Activated CD4-positive, alpha-beta T cell treated with anti-CD3 and anti-CD28 coated beads, Interleukin-2, amount 50 U/mL, for 16 hours (primary cell): ENCODE measurements around the gene KLF13.

Experiments
- DNase-seq: peaks from one replicate; pipeline ENCODE4 v3.0.0-alpha.2; 2020

The KLF13 gene

DNA sequence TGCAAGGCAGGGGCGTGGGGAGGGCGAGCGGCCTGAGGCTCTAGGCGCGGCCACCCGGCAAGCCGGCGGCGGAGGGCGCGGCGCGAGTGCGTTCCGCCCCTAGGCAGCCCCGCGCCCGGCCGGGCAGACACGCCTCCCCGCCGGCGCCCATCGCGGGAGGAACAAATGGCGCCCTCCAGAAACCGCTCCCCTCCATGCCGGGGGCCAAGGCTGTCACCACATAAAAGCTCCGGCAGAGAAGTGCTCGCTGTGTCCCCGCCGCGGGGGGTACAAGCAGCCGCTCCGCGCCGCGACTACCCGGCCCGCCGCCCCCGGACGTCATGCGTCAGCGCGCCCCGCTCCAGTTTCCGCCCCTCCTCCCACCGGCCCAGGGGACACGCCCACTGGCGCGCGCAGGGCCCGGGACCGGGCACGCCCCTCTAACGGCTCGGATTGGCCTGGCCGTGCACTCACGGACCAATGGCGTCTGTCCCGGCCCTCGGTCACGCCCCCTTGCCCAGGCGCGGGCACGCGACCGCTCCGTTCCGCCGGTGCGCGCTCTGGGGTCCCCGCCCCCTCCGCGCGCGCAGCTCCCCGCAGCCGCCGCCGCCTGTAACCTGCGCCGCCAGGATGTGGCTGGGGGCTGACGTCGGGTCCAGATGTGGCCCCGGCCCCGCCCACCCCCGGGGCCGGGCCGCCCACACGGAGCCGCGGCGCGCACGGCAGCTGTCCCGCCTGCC, at the start of gene KLF13:
KLF13 (plus strand) TSS at position 680 of the 719 bp plus-strand sequence. CDS start 378 bp downstream, outside the sequence.
- DNase-seq: peak; percentile 99

DNA sequence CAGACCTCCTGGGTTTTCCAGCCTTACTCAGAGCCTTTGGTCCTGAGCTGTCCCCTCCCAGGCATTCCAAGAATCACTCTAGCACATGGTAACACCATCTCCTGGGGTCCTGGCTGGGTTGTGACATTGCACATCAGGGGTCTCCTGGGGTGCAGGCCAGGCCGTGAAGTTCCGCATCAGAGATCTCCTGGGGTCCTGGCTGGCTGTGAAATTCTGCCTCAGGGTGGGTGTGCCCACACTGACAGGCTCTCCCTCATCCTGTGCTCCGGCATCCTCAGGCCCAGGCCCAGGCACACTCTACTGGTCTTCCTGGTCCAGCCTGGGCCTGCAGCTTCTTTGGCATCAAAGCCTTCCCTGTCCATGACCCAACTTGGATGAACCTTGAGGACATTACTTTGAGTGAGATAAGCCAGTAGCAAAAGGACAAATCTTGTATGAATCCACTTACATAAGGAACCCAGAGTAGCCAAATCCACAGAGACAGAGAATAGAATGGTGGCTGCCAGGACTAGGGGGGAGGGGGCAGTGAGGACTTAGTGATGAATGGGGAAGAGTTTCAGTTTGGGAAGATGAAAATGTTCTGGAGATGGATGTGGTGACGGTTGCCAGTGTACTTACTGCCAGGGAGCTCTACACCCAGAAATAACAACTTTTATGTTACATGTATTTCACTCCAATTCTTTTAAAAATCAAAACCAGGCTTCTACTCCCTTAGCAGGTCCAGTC, 49.1 kb upstream of the KLF13 start:
- DNase-seq: no peak

DNA sequence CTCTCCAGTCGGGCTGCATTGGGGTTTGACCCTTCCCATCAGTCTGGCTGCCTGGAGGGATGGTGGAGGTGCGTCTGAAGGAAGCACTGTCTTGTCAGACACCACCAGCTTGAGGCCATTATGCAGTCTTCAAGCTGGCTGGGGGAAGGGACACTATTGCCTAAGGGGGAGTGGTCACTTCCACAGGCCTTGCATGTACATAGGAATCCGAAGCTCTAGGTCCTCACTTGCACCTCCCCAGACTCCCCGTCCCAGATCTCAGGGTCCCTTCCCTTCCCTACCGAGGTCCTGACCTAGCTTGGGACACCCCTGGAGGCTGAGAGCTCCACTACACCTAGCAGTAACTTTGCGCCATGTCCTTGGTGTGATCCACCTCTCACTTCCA, 48.6 kb upstream of the KLF13 start:
- no peak for DNase-seq

DNA sequence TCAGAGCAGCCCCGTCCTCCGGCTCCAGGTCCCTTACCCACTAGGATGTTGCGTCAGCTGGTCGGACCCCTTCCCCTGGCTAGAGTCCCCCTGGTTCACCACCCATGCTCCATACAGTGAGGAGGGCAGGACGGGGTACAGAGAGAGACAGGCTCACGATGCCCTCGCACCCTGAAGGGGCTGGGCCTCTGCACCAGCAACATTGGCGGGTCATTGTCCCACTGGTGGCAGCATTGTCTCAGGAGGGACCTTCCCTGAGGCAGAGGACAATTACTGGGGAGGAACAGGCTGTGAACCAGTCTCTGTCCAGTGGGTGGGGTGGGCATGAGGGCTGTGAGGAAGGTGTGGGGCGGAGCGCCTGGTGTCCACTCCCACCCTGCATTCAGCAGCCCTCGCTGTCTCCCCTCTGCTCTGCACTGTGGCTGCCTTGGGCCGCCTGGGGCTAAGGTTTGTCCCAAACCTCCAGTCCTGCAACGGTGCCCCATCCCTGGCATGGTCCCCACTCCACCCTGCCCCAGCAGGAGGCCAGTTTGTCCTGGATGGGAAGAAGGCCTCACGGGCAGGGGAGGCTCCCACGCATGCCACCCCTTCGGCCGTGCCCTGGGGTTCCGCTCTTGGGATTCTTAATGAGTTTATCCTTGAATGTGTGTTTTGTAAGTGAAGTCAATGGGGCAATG, 48.0 kb upstream of the KLF13 start:
- DNase-seq: no peak

DNA sequence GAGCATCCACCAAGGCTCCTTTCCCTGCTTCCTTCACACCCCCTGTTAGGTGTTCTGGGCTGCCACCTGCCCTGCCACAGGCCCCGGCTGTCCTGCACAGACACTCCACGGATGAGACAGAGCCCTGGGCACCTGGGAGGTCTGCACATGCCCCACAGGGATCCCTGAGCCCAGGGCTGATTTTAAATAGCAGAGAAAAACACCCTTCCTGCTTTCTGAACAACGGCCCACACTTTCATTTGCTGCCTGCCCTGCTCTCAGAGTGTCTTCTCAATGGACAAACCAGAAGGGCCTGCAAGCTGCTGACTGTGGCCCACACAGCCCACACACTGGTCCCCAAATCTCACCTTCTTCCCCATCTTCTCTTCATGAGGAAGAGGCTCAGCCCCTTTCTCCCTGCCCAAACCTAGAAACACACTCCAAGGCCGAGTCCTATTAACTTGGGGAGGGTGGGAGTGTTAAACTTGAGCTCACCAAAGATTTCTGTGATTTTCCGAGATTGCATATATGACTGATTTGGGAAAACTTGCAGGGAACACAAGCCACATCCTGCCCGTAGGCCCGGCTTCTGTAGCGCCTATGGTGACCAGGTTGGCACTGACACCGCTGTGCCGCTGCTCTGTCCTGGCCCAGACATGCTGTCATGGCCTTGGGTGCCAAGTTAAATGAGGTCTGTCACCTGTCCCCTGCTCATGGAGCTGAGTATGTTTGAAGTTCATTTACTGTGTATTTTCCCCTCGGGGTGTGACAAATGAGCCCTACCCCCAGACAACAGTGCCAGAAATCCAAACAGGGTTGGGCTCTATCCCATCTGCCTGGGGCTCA, 47.2 kb upstream of the KLF13 start:
- no peak for DNase-seq

DNA sequence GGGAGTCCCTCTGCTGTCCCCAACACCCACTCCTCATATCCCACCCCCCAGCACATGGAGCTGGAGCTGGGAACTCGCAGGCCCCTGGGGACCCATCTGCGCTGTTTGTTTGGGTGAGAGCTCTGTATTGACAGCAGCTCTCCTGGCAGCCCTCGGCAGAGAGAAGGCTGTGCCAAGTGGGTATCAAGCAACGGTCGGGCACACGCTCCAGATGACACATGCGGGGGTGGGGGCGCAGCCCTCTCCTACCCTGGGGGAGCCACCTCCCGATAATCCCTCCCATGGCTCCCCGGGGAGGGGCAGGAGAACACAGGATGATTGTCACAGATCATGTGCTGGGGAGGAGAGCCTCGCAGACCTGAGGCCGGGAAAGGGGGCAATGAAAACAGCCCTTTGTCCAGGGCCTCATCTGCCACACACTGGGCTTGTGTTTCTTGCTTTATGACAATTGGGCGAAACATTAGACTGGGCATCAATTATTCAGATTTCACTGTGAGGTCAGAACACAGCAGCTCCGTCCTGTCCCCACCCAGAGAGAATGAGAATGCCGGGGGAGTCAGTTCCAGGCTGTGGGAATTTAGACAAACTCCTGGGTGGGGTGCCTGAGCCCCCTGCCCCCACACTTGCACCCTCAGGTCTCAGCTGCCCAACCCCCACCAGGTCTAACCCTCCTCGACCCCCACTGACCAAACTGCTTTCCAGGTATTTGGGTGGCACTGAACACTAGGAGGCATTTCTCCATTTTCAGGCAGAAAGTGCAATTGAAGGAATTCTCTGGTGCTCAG, 46.4 kb upstream of the KLF13 start:
- no peak for DNase-seq

DNA sequence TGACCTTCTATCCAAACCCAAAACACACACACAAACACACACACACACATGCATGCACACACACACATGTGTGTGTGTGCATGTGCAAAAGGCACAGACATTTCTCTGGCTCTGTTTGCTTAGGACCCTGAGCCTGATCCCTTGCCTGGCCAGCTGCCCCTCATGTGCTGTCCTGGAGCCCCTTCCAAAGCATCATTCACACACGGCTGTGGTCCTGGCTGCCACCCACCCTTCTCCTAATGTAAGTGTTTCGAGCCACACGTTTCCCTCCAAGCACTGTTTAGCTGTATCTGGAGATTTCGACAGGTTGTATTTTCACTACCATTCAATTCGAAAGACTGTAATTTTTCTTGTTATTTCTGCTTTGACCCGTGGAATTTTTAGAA, 45.8 kb upstream of the KLF13 start:
- DNase-seq: no peak

DNA sequence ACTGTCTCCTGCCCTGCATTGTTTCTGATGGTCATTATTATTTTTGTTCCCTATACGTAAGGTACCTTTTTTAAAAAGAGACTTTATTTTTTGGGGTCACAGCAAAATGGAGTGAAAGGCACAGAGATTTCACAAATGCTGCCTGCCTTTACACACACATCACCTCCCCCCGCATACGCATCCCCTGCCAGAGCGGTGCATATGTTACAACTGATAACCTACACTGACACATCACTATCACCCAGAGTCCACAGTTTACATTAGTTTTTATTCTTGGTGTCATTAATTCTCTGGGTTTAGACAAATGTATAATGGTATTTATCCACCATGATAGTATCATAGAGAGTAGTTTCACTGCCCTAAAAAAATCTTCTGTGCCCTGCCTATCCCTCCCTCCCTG, 43.6 kb upstream of the KLF13 start:
- DNase-seq: no peak

DNA sequence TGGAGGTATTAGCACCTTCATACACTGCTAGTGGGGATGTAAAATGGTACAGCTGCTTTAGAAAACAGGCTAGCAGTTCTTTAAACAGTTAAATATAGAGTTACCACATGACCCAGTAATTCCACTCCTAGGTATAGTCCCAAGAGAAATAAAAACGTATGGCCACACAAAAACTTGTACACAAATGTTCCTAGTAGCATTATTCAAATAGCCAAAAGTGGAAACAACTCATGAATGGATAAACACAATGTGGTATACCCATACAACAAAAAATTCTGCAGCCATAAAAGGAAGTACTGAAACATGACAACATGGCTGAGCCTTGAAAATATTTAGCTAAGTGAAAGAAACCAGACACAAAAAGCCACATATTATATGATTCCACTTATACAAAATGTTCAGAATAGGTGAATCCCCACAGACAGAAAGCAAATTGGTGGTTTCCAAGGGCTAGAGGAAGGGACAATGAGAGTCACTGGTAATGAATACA, 40.8 kb upstream of the KLF13 start:
- DNase-seq: no peak

DNA sequence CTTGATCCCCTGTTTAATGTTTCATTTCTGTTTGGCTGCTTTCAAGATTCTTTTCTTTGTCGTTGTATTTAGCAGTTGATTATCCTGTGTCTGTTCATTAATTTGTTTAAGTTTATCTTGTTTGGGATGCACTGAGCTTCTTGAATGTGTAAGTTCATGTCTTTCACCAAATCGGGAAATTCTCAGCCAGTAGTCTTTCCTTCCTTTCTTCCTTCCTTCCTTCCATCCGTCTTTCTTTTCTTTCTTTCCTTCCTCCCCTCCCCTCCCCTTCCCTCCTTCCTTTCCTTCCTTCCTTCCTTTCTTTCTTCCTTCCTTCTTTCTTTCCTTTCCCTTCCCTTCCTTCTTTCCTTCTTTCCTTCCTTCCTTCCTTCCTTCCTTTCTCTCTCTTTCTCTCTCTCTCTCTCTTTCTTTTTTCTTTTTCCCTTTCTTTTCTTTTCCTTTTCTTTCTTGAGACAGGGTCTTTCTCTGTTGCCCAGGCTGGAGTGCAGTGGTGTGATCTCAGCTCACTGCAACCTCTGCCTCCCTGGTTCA, 35.5 kb upstream of the KLF13 start:
- no peak for DNase-seq

DNA sequence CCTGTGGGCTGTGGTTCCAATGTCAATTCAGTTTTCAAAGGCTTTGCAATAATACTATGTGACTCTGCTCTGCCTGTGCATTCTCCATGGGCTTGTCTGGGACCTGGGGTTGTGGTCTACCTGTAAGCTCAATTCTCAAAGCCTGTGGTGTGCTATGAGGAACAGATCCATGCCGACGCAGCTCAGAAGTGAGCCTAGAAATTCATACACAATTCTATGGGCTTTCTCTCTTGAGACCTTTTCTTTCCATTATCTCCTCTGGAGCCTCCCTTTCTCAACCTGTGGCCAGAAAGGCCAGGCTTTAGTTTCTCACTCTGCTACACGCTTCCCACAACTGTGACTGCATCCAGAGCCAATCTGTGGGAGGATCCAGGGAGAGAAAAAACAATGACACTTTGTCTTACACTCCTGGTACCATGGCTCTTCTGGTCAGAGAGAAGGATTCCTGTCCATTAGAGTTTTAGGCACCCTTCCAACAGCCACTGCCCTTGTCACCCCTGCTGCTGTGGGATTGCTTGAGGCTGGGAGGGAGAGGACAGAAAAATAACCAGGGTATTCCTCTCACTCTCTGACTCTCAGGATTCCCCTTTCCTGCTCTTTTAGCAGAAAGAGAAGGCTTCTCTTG, 34.1 kb upstream of the KLF13 start:
- DNase-seq: no peak

DNA sequence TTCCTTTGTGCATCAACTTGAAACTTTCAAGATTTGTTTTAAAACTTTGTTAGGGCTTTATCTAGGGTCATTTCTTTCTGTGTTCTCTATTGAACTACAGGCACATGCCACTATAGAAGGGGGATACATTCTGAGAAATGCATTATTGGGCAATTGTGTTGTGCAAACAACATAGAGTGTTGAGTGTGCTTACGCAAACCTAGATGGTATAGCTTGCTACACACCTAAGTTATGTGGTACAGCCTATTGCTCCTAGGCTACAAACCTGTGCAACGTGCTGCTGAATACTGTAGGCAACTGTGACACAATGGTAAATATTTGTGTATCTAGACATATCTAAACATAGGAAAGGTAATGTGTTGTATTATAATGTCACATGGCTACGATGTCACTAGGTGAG, 33.0 kb upstream of the KLF13 start:
- DNase-seq: no peak

DNA sequence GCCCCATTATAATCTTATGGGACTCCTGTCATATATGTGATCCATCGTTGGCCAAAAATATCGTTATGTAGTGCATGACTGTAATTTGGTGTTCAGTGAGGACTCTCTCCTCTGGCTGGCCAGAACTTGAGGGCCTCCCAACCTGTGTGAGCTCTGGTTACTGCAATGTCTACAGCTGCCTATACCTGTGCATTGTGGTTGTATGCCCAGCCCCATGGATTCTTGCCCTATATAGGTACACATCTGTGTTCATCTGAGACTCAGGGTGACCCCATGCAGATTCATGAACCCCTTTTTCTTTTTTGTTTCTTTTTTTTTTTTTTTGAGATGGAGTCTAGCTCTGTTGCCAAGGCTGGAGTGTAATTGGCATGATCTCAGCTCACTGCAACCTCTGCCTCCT, 32.6 kb upstream of the KLF13 start:
- DNase-seq: no peak

DNA sequence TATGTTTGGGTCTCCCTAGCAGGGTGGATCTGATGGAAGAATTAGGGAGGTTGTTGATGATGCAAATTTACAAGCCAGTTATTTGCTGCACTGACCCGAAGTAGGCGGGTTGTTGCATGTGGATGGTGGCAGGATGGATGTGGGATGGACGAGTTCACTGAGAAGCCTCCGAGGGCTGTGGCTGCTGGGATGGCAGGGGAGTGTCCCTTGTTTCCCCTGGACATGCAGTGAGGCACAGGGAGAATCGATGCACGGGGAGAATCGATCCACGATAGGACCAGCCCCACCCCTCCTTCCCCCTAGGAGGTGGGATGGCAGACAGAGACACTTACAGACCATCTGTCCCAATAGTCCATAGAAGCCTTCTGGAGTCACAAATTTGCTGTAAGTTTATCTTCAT, 31.0 kb upstream of the KLF13 start:
- no peak for DNase-seq

DNA sequence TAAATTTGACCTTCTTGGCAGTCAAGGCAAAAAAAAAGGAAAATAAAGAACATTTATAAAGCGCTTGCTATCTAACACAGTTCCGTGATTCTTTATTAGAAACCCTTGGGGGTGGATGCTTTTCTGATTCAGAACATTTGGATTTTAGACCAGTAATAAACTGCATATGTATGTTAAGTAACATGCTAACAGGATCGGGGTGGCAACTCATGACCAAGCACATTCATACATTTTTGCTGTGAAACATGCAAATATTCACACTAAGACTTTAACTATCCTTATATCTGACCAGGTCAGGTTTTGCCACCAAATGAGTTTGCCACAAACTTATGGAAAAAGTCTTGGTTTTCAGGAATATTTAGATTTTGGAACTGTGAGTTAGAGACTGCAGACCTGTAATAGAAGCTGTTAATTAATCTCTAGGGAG, 30.4 kb upstream of the KLF13 start:
- DNase-seq: no peak

DNA sequence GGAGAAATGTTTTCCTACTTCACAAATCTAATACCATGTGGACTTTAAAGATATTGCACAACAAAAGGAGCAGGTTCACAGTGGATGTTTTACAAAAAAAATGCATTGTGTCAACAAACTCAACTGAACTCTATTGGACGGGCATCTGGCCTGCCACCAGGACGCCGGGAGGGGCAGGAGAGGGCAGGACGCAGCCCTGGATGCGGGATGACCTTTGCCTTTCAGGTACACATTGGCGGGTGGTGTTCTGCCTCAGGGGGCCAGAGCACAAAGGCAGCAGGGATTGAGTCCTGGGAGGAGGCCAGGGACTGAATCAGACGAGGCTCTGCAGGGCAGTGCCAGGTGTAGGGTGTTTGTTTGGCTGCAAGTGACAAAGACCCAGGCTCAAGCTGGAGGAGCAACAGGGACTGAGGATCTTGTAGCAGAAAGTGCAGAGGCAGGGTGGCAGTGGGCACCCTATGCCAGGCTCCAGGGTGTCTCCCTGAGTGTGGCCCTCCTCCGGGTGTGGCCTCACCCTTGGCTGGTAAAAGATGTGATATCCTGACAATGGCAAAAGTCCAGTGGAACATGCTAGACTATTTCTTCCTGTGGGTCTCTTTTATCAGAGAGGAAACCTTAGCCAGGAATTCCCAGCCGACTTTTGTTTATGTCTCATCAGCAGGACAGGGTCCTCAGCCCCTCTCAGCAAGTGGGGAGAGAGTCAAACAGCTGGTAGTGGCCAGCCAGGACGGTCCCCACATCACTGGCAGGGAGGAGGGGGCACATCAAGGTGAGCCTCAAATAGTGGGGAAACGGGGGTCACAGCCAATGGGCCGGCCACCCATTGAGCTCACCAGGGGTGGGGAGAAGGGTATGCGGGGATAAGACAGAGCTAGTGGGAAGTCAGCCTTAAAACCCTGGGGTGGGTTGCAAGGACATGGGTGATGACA, 29.7 kb upstream of the KLF13 start:
- DNase-seq: no peak

DNA sequence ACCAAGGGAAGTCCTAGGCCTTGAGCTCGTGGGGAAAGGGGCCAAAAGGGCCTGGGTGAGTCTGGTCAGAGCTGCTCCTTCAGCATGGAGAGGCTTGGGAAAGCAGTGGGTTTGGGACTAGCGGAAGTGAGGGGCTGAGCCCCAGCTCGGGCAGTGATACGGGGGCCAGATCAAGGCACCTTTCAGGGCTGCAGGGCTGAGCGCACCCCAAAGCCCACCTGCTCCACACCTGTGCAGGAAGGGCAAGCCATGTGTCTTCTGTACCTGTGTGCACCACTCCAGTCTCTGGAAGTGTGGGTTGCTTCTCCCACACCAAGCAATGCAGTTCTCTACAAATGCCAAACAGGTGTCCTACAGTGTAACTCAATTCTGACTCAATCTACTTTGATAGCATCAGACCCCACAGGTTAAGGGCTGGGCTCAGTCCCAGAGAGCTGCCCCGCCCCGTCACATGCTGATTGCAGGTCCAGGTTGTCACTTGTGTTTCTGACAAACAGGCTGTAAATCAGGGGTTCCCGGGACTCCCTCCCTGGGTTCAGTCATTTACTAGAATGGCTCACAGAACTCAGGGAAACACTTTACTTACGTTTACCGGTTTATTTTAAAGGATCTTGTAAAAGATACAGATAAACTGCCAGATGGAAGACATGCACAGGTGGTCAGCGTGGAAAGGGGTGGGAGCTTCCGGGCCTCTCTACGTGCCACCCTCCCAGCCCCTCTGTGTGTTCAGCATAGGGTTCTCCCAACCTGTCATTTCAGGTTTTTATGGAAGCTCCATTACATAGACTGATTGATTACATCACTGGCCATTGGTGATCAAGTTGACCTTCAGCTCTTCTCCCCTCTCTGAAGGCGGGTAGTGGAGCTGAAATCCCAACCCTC, 28.8 kb upstream of the KLF13 start:
- DNase-seq: no peak

DNA sequence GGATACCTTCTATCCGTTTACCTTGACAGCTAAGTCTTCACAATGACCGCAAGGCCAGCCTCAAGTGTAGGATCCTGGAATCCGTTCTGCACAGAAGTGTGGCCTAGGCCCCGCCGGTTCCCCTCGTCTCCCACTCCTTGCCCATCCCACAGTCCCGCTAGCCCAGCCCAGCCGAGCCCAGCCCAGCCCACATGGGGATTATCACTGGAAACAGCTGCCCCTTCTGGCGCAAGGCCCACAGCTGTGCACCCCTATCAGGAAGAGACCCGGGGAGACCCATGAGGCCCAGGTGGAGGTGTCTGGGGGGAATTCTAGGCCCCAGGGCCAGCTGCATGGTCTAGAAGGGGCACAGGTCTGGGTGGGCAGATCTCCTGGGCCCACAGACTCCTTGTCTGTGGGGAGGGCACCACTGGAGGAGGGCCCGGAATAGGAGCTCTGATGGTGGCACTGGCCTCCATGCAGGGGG, 27.9 kb upstream of the KLF13 start:
- no peak for DNase-seq

DNA sequence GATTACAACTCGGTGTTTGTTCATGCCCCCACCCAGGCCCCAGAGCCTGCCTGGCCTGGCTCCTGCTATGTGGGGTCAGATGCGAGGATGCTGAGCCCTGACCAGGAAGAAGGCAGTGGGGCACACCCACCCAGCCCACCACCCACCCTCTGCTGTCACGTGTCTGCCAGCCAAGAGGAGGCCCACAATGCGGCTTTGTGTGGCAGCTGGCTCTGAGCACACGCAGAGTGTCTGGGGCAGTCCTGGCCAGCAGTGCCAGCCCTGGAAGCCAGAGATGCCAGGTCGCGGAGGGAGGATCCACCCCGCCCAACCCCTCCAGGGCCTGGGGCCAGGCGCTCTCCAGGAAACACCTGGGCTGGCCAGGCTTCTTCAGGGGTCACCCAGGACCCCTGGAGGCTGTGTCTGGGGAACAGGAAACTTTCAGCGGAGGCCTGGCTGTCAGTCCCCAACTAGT, 26.4 kb upstream of the KLF13 start:
- DNase-seq: no peak
